Measurements from ENCODE around the gene BMP7.

GRCh38 chr20:57242414-57242813 lies 24.0 kb downstream of the BMP7 start:
- TF ChIP-seq POLR2A (IDR thresholded peaks at IDR 0.05; ENCODE audit: low read depth, low read length) = no peak
- no peak for TF ChIP-seq POLR2AphosphoS5 (IDR thresholded peaks at IDR 0.05; ENCODE audit: low read depth, low read length)
- no peak for TF ChIP-seq TAF1 (IDR thresholded peaks at IDR 0.05; ENCODE audit: low read depth, low read length)
- TF ChIP-seq SPI1 (IDR thresholded peaks at IDR 0.05; ENCODE audit: low read depth, low read length) = no peak
- TF ChIP-seq POU2F2 (IDR thresholded peaks at IDR 0.05; ENCODE audit: low read depth, low read length) = no peak

Data from GM12891 (cell line).